HG03460 (cell line): ENCODE measurements around the gene TRRAP.
"Not testable (repeated sequence)": the region's sequence is repeated elsewhere in the genome, so short reads cannot be mapped to it uniquely, and the experiment has no call there.

Experiments used
- ATAC-seq: cut with Tn5 transposase; IDR thresholded peaks from one replicate; pipeline ENCODE4 v1.9.1; 2021; ENCODE audit not compliant: unreplicated experiment

The TRRAP gene

DNA sequence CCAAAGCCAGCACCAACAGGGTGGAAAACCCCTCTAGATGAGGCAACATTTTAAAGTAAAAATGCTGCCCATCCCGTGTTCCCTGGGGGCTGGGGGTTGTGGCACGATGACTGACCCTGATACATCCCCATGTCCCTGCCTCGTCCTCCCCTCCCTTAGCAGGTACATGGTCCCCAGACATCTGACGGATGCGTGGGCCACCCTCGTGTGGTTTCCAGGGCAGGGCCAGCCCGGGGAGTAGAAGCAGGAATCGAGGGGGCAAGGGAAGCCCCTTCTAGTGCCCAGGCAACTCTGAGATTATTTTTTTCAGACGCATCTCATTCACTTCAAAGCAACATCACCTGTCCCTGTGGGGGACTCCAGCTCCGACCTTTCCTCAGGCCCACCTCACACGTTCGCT lies 12.0 kb upstream of the TRRAP start:
- ATAC-seq: no peak

DNA sequence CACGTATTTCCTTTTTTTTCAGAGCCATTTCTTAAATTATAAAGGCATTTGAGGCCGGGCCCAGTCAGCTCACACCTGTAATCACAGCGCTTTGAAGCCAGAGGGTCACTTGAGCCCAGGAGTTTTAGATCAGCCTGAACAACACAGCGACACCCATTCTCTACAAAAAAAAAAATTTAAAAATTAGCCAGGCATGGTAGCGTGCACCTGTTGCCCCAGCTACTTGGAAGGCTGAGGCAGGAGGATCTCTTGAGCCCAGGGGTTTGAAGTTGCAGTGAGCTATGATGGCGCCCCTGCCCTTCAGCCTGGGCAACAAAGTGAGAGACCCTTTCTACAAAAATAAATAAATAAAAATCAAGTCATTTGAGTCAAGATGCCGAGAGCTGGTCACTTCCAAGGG lies 11.6 kb upstream of the TRRAP start:
- ATAC-seq: no peak

DNA sequence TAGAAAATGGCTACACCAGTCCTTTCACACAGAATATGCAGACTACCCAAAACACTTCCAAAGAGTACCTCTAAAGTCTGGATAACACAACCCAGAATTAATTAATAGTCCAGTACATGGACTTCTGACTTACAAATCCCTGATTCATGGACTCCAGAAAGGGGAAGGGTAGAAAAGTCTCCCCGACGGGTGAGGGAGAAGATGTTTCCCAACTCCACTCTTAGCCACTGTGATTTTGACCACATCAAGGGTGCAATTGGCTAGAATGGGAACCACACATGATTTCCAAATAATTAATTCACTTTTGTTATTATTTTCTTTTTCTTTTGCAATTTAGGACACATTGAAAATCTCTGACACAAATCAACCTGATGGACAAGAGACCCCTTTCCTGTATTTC lies 9.9 kb upstream of the TRRAP start:
- ATAC-seq: no peak

DNA sequence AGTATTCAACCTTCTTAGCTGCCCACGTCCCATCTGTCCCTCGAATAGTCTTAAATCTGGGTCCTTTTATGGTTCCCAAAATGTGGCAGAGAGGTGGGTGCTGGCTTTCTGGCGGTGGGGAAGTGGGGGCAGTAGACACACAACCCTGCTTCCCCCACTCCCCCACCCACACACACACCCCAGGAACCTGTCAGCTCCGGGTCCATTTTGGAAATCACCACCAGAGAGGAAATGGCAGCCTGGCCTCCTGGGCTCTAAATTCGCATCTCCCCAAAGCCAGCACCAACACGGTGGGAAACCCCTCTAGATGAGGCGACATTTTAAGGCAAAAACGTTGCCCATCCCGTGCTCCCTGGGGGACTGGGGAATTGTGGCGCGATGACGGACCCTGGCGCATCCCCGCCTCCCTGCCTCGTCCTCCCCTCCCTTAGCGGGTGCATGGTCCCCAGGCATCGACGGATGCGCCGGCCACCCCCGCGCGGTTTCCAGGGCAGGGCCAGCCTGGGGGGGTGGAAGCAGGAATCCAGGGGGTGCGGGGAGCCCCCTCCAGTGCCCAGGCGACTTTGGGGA lies 9.2 kb upstream of the TRRAP start:
- ATAC-seq: no peak

DNA sequence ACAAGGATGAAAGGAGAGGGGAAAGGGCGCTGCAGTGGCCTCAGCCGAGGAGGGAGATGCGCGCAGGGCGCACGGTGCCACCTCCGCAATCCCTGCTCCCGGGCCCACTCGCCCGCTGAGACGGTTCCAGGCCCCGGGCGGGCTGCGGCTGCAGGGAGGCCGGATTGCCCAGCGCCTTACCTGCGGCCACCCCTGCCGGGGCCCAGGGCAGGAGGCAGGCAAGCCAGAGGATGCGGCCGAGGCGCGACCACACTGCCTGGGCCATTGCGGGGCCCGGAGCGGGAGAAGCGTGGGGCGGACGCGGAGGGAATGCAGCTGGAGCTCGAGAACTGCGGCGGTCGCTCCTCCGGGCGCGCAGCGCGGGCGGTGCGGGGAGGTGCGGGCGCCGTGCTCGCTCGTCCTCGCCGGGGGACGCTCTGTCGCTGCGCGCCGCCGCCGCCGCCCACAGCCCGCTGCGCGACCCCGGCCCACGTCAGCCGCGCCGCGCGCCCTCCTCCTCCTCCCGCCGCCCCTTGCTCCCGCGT lies 8.7 kb upstream of the TRRAP start, which contains the start of gene TMEM130:
TSS of gene TMEM130 (minus strand) at position 418 of the 524 bp plus-strand sequence. CDS start at position 265, 153 bp downstream.
- no peak for ATAC-seq

DNA sequence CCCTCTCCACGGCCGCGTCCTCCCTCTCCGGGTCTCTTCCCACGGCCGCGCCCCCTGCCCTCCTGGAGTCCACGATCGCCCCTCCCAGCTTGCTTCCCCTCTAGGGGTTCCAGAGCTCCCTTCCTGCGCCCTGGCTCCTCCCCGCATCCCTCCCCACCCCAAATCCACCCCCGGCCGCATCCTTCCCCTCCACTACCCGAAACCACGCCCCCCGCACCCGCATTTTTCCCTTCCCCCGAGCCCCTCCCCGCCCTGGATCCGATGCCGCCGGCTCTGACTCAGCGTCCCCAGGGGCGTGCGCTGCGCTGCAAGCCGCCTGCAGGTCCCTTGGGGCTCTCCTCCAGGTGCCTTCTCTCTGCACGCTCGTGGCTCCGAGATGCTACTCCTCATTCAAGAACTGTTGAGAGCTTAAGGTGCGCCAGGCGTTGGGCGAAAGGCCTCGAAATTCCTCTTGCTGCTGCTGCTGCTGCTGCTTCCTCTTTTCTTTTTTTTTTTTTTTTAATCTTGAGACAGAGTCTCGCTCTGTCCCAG lies 8.1 kb upstream of the TRRAP start:
- ATAC-seq: peak; percentile 72

DNA sequence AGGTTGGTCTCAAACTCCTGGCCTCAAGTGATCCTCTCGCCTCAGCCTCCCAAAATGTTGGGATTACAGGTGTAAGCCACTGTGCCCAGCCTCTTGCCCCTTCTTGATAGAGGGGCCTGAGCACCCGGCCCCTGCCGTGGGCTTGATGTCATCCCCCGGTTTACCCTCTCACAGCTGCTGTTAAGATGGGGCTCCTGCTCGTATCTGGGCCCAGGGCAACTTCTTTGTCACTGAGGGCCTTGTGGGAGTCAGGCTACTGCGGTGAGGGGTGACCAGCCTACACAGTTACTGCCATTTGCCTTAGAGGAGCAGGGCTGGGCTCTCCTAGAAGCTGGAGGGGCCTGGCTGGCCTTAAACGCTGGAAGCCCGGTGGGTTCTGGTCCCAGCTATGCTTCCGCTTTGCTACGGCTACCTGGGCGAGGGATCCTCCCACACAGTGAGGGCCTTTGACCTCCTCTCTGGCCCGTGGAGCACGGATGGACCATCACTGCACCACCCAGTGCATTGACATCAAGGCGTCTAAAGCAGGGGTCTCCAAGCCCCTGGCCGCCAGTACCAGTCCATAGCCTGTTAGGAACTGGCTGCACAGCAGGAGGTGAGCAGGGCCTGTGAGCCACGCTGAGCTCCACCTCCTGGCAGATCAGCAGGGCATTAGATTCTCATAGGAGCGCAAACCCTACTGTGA lies 7.4 kb upstream of the TRRAP start:
- ATAC-seq: no peak

DNA sequence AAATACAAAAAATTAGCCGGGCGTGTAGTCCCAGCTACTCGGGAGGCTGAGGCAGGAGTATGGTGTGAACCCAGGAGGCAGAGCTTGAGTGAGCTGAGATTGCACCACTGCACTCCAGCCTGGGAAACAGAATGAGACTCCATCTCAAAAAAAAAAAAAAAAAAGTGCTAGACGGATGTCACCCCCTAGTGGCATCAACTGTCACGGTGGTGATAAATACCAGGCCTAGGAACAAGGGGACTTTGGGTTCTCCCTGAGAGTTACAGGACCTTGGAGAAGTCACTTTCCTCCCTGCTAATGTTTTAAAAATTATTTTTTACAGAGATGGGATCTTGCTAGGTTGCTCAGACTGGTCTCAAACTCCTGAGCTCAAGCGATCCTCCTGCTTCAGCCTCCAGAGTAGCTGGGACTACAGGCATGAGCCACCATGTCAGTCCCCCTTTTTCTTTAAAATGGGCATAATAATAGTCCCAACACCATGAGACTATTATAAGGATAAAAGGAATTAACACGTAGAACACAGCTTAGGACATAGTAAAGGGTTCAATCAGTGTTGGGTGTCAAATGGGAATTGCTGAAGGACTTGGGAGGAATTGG lies 5.9 kb upstream of the TRRAP start:
- ATAC-seq: no peak

DNA sequence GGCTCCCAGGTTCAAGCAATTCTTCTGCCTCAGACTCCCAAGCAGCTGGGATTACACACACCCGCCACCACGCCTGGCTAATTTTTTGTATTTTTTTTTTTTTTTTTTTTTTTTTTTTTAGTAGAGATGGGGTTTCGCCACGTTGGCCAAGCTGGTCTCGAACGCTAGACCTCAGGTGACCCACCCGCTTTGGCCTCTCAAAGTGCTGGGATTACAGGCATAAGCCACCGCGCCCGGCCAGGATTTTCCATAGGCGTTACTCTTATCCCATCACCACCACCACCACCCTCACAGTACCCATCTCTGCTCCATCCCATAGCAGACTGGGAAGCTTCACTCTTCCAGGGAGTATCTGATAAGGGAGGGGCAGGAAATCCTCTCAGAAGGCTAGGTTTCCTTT lies 4.7 kb upstream of the TRRAP start:
- ATAC-seq: not testable (repeated sequence)

DNA sequence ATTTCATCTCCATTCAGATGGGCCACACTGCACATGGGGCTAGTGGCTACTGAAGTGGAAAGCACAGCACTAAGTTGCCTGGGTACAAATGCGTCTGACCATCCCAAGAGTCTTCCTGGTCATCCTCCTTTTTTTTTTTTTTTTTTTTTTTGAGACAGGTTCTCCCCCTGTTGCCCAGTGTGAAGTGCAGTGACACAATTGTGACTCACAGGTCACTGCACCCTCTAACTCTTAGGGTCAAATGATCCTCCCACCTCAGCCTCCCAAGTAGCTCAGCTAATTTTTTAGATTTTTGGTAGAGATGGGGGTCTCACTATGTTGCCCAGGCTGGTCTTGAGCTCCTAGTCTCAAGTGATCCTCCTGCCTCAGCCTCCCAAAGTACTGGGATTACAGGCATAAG lies 3.4 kb upstream of the TRRAP start:
- no peak for ATAC-seq

DNA sequence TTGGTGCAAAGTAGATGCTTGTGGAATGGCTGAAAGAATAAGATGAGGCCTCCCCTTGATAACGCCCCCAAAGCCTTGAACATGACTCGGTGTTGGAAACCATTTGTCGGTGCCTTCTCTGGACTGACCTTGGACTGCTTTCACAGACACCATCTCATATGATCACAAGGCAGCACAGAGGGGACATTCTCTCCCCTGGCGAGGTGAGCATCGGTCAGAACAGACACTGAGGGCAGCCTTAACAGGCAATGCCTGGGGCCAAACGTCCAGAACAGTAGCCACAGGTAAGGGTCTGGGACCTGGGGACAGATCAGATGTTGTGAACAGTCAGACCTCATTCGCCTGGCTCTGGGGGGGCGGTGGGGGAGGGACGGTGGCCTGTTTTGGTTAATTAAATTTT lies 2.8 kb upstream of the TRRAP start:
- no peak for ATAC-seq

DNA sequence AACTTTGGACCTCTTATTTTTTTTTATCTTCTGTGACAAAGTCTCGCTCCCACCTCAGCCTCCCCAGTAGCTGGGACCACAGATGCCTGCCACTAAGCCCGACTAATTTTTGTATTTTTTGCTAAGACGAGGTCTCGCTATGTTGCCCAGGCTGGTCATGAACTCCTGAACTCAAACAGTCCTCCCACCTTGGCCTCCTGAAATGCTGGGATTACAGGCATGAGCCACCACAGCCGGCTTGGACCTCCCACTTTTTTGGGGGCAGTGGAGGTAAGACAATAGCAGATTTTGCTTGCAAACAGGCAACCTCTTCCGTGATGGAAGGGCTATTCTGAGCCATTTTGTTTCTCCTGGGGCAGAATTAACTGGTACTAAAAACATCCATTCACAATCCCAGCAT lies 1.2 kb upstream of the TRRAP start:
- ATAC-seq: no peak

DNA sequence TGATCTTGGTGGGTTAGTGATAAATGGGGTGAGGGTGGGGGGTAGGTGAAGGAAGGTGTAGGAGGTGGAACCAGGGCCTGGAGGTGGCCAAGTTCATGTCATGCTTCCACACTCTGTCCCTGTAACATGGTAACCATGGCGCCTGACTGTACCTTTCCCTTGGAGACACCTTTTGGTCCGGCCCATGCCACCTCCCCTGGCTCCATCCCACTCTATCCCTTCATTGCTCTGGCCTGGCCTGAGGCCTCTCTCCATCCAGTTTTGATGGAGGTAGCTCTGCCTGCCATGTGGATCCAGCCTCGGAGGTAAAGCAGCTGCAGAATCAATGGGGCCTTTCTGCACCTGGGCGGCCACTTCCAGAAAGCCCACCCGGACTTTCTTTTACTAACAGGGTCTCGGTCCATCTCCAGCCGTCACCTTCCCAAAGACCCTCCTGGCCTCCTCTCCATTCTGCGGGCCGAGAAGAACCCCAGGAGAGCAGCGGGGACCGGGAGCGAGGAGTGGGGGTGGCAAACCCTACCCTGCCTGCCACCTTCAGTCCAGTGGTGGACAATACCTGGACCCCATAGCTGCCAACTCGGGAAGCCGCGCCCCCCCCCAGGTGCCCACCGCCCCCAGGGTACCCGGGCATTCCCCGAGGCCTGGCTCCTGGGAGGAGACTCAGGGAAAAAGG lies 504 bp upstream of the TRRAP start:
- ATAC-seq: no peak

DNA sequence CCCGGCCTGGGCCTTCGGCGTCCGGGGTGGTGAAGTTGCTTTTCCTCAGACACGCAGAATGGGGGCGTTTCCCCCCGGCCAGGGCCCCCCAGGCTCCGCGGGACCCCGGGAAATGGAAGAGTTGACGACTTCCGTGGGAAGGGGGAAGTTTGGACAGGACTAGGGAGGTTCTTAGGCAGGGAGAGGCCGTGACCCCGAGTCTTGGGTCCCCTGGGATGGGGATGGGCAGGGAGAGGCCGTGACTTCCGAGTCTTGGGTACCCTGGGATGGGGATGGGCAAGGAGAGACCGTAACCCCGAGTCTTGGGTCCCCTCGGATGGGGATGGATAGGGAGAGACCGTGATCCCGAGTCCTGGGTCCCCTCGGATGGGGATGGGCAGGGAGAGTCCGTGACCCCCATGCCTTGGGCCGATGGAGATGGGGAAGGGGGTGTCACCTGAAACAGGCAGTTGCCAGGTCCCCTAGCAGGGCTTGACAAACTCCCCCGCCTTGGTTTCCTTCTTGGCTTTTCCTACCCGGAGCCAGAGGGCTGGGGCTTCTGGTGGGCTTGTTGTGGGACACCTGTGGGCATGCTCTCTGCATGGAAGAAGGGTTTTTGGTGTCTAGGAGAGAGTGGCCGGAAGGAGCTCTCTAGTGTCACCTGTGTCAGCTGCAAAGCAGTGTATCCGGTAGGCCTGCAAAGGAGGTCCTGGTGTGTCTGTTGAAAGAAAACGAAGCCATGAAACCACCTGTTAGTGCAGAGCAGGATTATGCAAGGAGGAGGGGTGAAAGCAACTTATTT lies 1.1 kb downstream of the TRRAP start:
- peak; percentile 82 for ATAC-seq

DNA sequence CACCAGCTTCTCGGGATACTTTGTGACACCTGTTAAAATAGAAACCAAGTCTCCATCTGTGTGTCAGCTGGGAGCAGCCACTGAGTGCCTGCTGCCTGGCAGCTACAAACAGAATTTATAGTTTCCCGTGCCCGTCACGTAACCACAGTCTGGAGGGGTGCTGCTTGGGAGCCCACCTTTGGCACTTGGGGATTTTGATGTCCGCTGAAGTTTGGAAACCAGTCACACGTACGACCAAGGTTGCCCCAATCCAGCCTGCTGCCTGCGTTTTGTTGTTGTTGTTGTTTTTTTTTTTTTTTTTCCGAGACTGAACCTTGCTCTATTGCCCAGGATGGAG lies 1.6 kb downstream of the TRRAP start:
- no peak for ATAC-seq

DNA sequence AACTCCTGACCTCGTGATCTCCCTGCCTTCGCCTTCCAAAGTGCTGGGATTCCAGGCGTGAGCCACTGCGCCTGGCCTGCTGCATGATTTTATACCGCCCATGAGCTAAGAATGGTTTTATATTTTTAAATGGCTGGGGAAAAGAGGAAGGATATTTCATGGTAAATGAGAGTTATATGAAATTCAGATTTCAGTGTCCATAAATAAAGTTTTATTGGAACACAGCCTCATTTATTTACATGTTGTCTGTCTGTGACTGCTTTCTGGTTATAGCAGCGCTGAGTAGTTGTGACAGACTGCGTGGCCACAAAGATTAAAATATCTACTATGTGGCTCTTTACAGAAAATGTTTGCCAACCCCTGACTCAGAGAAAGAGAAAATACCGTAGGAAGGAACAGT lies 2.2 kb downstream of the TRRAP start:
- no peak for ATAC-seq

DNA sequence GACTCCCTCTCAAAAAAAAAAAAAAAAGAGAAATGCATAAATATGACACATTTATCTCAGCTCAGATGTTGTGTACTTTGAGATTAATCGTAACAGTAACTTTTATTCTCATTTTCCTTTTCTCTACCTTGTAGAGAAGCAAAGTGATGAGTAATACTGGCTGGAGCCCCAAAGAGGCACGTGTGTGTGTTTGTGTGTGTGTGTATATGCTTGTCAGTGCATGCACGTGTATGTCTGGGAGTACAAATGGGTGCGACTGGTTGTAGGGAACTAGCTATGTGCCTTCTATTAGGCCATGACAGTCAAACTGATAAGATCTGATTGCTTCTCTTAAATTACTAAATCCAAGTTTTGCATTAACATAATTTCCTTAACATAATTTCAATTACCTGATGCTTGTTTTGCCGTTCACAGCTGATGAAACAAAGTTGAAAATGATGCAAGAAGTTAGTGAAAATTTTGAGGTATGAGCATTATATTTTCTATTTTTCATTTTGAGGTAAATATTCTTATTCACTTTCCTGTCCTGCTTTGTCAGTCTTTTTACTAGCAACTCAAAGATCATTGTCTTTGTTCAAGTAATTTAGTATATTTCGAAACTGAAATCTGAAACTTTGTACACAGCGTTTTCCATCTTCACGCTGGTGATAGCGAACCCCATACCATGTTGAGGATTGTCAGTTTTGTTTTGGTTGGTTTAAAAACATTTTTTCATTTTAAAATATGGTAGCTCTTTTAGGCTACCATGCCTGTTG lies 3.4 kb downstream of the TRRAP start:
- no peak for ATAC-seq

DNA sequence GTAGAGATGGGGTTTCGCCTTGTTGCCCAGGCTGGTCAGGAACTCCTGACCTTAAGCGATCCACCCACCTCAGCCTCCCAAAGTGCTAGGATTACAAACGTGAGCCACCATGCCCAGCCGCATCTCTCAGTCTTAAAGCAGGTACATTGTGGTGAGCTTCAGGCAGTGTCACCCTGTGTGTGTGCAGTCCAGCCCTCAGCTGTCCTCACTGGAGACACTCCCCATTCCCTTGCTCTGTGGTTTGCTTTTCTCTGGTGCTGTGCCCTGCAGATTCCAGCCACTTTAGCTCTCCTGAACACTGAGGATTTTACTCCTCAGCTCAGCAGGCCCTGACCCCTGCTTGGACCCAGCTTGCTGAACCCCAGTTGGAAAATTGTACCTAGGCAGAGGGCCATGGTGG lies 6.1 kb downstream of the TRRAP start:
- ATAC-seq: no peak

DNA sequence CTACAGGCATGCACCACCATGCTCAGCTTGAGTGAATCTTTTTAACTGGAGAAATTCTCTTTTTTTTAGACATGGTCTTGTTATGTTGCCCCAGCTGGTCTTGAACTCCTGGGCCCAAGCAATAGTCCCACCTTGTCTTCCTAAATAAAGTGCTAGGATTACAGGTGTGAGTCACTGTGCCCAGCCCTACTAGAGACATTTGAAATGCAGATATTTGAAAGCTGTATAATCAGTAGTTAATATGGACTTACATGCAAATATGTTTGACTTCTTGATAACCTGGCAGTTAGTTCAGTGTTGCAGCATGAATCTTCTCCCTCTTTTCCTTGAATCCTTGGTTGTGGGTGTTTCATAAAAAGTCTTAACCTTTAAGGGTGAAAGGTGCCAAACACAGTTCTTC lies 8.7 kb downstream of the TRRAP start:
- no peak for ATAC-seq

DNA sequence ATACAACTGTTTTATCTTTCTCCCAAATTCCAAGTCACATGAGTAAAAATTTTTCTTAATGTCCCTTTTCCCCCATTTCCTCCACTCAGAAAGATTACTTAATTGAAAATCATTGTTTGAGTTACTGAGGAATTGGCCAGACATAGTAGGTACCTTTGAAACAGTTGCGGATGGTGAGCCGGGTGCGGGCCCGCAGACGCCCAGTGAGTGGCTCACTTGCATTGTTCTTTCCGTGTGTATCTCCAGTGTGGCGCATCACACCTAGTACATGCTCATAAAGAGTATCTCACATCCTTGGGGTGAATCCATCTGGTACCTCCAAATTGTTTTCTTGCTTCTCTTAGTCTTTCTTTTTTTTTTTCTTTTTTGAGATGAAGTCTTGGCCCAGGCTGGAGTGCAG lies 14.3 kb downstream of the TRRAP start:
- no peak for ATAC-seq
